Myocyte (in vitro differentiated cells): ENCODE measurements around the gene AP4M1. TPM values are rescaled to one million over a fixed set of nuclear protein-coding genes. Genes with fewer than 3 reads are reported as not detected.
A peak's percentile ranks its signal among the peaks of the same experiment; 100 is the strongest.

Source experiments
- DNase-seq: peaks from one replicate; pipeline ENCODE4 v3.0.0-alpha.2; 2012; ENCODE audit warnings: low read depth
- total RNA-seq: library from RNA; depleted of rRNA; stranded (reverse); fragments of >200 nt; gene quantifications from 2 replicates; pipeline ENCODE4 v1.2.3, GENCODE V29; 2014

Gene AP4M1
- total RNA-seq, 1 donor from 2014 or later = 38.5 TPM

GRCh38 chr7:100087055-100087750 is 14.2 kb upstream of the AP4M1 start:
- DNase-seq = peak; percentile 43

- DNase-seq = no peak
These were observed 13.3 kb upstream of the AP4M1 start for GRCh38 chr7:100088095-100088620.

- peak; percentile 90 for DNase-seq
These were observed 12.6 kb upstream of the AP4M1 start, which contains the start of gene COPS6 for GRCh38 chr7:100088621-100089457. COPS6 (plus strand) TSS chr7:100088969; CDS start chr7:100088991, 22 bp downstream.

- no peak for DNase-seq
These were observed 11.8 kb upstream of the AP4M1 start for GRCh38 chr7:100089458-100090196.

DNA sequence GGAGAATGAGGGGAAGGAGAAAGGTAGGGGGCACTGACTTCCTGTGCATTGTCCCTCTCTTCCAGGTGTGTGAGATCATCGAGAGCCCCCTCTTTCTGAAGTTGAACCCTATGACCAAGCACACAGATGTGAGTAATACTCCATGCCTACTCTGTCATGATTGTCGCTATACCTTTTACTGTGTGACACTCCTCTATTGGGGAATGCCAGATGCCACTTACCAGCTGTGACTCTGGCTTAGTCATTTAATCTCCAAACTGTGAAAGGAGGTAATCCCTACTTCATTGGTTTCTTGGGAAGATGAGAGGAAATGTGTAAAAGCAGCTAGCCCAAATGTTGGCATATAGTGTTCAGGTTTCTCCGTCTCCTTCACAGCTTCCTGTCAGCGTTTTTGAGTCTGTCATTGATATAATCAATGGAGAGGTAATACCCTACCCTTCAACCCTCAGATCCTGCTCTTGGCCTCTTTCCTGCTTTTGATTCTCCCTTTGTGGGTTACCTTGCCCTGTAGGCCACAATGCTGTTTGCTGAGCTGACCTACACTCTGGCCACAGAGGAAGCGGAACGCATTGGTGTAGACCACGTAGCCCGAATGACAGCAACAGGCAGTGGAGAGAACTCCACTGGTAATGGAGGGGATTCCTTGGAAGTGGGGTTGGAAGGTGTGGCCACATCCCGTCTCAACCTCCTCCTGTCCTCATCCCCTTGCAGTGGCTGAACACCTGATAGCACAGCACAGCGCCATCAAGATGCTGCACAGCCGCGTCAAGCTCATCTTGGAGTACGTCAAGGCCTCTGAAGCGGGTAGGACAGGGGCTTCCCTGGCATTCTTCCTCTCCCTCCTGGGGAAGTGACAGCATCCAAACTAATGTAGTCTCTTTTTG is 10.7 kb upstream of the AP4M1 start:
- no peak for DNase-seq

- DNase-seq = no peak
These were observed 9.8 kb upstream of the AP4M1 start for GRCh38 chr7:100091411-100092181.

DNA sequence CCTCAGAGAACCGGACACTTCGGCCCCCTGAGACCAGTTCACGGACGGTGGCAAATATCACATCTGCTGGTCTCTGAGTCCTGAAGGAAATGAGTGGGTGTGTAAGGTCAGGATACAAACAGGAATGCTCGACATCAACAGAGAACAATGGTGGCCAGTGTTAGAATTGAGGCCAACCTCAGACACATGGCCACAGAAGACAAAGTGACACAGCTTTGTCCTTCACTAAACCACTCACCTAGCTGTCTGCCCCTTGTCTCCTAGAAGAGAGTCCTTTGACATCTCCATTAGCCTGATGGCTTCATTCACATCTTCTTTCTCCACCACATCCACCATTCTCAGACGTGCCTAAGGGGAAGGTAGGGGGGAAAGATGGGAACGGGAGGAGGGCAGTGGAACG is 8.4 kb upstream of the AP4M1 start:
- DNase-seq = no peak

- peak; percentile 82 for DNase-seq
These were observed 7.9 kb upstream of the AP4M1 start for GRCh38 chr7:100093498-100093897.

GRCh38 chr7:100093925-100094486 is 7.4 kb upstream of the AP4M1 start:
- DNase-seq = no peak

DNA sequence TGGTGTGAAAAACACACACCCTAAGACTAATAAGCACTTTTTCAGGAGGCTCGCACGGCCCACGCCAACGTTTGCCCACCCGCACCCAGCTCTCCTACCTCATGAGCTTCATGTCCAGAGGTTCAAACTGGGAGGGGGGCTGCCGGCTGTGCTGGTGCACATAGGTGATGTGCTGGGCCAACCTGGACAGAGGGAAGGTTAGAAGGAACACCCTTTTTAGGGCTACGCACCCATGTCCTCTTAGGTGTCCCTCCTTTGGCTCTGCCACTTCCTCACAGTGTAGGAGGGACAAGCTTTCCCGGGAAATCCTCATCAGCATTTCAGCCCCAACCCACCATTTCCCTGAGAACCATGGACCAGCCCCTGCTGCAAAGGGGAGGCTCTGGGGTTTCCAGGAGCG is 6.2 kb upstream of the AP4M1 start:
- DNase-seq = no peak

DNA sequence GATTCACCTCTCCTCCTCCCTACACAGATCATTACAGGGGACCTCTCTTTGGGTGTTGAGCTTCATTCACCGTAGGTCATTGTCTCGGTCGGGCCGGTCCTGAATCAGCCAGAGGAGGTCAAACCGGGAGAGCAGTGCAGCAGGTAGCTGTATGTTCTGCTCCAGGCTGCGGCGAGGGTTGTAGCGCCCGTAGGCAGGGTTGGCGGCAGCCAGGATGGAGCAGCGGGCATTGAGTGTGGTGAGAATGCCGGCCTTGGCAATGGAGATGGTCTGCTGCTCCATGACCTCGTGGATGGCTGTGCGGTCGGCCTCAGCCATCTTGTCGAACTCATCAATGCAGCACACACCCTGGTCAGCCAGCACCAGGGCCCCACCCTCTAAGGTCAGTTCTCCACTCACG is 5.7 kb upstream of the AP4M1 start:
- DNase-seq = no peak

- no peak for DNase-seq
These were observed 2.5 kb upstream of the AP4M1 start for GRCh38 chr7:100098913-100099312.

- DNase-seq = no peak
These were observed 2.0 kb upstream of the AP4M1 start for GRCh38 chr7:100099452-100099851.

GRCh38 chr7:100100420-100101015 is 925 bp upstream of the AP4M1 start:
- peak; percentile 100 for DNase-seq

DNA sequence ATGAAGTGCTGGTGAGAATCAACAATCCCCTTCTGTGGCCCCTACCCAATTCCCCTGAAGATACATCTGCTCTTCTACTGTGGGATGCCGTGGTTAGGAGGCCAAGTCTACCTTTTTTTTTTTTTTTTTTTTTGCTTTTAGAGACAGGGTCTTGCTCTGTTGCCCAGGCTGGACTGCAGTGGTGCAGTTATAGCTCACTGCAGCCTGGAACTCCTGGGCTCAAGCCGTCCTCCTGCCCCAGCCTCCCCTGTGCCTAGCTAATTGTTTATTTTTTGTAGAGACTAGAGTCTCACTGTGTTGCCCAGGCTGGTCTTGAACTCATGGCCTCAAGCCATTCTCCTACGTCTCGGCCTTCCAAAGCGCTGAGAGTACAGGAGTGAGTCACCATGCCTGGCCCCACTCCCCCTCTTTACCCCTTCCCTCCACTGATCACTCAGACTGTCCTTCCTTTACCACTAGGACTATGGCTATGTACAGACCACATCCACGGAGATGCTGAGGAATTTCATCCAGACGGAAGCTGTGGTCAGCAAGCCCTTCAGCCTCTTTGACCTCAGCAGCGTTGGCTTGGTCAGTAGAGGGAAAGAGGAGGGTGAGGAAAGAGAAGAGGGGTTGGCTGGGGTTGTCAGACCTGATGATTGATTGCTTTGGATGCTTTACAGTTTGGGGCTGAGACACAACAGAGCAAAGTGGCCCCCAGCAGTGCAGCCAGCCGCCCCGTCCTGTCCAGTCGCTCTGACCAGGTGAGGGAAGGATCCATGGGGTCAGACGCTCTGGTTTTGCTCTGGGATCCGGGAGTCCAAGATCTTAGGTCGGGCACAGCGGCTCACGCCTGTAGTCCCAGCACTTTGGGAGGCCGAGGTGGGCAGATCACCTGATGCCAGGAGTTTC is 1.8 kb downstream of the AP4M1 start:
- peak; percentile 56 for DNase-seq

- no peak for DNase-seq
These were observed 4.1 kb downstream of the AP4M1 start for GRCh38 chr7:100105534-100105933.

DNA sequence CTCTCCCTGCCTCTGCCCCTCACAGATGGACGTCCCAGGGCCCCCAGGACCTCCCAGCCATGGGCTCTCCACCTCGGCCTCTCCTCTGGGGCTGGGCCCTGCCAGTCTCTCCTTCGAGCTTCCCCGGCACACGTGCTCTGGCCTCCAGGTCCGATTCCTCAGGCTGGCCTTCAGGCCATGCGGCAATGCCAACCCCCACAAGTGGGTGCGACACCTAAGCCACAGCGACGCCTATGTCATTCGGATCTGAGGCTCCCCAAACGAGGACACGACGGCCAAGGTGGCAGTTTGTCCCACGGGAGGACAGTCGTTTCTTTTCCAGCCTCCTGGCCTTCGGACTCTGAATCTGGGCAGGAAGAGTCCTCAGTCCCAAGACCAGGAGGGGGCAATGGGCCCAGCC is 5.2 kb downstream of the AP4M1 start:
- DNase-seq = no peak

- no peak for DNase-seq
These were observed 5.8 kb downstream of the AP4M1 start for GRCh38 chr7:100107125-100107737.
